WERI-Rb-1 (cell line): ENCODE data around the gene POLR2I.

Experiments used
- DNase-seq: peaks from one replicate; pipeline ENCODE4 v3.0.0-alpha.2; 2020
- H3K27ac ChIP-seq: fragments of 250-450 bp; sonication (Bioruptor Pico); 2 replicates; pipeline ENCODE4 v1.5.1; 2020; ENCODE audit warnings: mild to moderate bottlenecking, moderate library complexity
- H3K27me3 ChIP-seq: fragments of 250-450 bp; sonication (Bioruptor Pico); 2 replicates; pipeline ENCODE4 v1.5.1; 2021; ENCODE audit warnings: mild to moderate bottlenecking, low read depth, moderate library complexity; ENCODE audit not compliant: insufficient read depth, severe bottlenecking
- H3K36me3 ChIP-seq: fragments of 250-450 bp; sonication (Bioruptor Pico); 2 replicates; pipeline ENCODE4 v1.5.1; 2020; ENCODE audit warnings: mild to moderate bottlenecking, moderate library complexity
- H3K4me3 ChIP-seq: 2 replicates; pipeline ENCODE4 v1.5.1; 2011; ENCODE audit warnings: low read depth, mild to moderate bottlenecking, control low read depth, low read length
- H3K9me3 ChIP-seq: fragments of 250-450 bp; sonication (Bioruptor Pico); 2 replicates; pipeline ENCODE4 v1.5.1; 2021; ENCODE audit warnings: mild to moderate bottlenecking, moderate library complexity; ENCODE audit not compliant: severe bottlenecking
- TF ChIP-seq, protein P1 (sequence below): IDR thresholded peaks from 2 replicates; pipeline ENCODE4 v1.5.1; 2011; ENCODE audit warnings: low read depth, mild to moderate bottlenecking, control low read depth, inconsistent platforms, low read length

The POLR2I gene

DNA sequence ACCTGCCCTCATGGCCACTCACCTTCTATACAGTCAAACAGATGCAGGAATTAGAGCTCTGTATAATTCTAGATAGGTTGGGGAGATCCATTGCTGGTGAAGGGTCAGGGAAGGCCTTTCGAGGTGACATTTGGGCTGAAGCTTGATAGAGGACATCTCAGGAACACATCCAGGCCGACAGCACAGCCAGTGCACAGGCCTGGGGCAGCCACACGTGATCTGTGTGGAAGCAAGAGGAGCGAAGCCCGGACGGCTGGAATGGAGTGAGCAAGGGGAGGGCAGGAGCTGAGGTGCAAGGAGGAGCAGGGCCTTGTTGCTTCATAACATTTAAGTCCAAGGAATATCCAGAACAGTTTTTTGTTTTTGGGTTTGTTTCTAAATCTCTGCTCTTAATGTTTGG, 8.2 kb downstream of the POLR2I start:
- Histone ChIP-seq H3K36me3 (peaks cover 55% of the 10 kb centered on the region), H3K9me3 (no peaks in the 10 kb centered on the region), H3K4me3 (no peak overlapping the region), H3K27me3 (no peaks in the 10 kb centered on the region), H3K27ac (no peak overlapping the region)
- TF ChIP-seq, protein P1, sequence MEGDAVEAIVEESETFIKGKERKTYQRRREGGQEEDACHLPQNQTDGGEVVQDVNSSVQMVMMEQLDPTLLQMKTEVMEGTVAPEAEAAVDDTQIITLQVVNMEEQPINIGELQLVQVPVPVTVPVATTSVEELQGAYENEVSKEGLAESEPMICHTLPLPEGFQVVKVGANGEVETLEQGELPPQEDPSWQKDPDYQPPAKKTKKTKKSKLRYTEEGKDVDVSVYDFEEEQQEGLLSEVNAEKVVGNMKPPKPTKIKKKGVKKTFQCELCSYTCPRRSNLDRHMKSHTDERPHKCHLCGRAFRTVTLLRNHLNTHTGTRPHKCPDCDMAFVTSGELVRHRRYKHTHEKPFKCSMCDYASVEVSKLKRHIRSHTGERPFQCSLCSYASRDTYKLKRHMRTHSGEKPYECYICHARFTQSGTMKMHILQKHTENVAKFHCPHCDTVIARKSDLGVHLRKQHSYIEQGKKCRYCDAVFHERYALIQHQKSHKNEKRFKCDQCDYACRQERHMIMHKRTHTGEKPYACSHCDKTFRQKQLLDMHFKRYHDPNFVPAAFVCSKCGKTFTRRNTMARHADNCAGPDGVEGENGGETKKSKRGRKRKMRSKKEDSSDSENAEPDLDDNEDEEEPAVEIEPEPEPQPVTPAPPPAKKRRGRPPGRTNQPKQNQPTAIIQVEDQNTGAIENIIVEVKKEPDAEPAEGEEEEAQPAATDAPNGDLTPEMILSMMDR: no peak
- DNase-seq: no peak

DNA sequence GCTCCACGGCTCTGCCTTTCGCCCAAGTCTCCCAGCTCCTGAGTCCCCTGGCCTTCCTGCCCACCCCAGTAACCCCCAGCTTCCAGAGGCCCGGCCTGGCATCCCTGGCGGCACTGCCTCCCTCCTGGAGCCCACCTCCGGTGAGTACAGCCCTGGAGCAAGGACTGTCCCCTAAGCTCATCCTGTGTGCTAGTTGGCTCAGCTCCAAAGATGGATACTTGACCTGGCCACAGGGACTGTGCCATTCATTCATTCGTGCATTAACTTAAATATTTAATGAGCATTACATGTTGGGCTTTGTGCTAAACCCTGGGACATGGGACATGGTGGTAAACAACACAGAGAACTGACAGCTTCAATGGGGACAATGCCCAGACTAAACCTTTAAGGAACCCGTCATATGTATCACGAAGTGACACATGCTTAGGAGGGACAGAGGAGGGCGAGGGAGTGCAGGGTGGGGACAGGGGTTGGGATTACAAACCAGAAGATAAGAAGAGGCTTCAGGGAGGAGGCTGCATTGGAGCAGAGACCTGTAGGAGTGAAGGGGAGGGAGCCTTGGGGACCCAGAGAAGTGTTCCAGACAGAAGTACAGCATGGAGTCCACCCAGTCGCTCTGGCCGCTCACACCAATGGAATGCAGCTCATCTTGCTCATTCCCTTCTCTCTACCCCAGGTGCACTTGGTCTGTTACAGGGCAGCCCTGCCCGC, 10.7 kb downstream of the POLR2I start:
- no peaks in the 10 kb centered on the region for H3K9me3 ChIP-seq
- no peak overlapping the region for H3K4me3 ChIP-seq
- DNase-seq: no peak
- no peaks in the 10 kb centered on the region for H3K27me3 ChIP-seq
- H3K27ac ChIP-seq: no peak overlapping the region
- peaks cover 68% of the 10 kb centered on the region for H3K36me3 ChIP-seq
- TF ChIP-seq, protein P1: no peak

DNA sequence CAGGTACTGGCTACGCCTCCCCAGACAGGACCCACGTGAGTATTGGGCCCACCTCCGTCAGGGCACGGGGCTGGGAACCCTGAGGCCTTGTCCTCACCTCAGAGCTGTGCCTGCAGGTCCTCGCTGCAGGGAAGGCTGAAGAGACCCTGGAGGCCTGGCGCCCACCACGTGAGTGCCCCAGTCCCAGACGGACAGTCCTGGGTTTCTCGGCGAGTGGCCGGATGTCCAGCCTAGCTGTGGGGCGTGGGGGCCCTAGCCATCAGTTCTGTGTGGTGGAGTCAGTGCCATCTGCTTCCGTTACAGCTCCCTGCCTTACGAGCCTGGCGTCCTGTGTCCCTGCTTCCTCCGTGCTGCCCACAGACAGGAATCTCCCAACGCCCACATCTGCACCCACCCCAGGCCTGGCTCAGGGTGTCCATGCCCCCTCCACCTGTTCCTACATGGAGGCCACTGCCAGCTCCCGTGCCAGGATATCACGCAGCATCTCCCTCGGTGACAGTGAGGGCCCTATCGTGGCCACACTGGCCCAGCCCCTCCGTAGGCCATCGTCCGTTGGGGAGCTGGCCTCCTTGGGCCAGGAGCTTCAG, 11.5 kb downstream of the POLR2I start:
- Histone ChIP-seq H3K9me3 (no peaks in the 10 kb centered on the region), H3K4me3 (no peak overlapping the region), H3K36me3 (peaks cover 68% of the 10 kb centered on the region), H3K27ac (no peak overlapping the region), H3K27me3 (no peaks in the 10 kb centered on the region)
- no peak for DNase-seq
- TF ChIP-seq, protein P1: no peak

DNA sequence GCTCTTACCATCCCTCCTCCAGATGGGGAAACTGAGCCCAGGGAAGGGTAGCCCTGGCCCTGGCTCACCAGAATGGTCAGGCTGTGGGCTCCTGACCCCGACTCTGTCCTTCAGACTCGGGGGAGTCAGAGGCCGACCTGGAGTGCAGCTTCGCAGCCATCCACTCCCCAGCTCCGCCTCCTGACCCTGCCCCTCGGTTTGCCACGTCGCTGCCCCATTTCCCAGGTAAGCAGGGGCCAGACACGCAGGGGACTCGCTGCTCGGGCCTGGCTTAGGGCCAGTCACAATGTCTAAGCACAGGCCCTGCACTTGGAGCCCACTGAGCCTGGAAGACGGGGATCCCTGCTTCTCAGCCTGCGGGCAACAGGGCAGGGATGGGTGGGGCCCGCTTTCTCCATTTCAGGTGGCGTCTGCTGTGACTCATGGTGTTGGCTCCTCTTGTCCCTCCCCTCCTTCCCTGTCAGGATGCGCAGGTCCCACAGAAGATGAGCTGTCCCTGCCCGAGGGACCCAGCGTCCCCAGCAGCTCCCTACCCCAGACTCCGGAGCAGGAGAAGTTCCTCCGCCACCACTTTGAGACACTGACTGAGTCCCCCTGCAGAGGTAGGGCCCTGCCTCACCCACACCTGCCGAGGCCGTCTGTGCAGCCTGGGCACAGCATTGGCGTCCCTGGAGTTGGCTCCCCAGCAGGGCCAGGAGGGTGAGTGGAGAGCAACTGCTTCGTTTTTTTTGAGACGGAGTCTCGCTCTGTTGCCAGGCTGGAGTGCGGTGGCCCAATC, 12.9 kb downstream of the POLR2I start:
- Histone ChIP-seq H3K4me3 (no peak overlapping the region), H3K36me3 (peaks cover 72% of the 10 kb centered on the region), H3K9me3 (no peaks in the 10 kb centered on the region), H3K27me3 (no peaks in the 10 kb centered on the region), H3K27ac (no peak overlapping the region)
- no peak for DNase-seq
- TF ChIP-seq, protein P1: no peak

DNA sequence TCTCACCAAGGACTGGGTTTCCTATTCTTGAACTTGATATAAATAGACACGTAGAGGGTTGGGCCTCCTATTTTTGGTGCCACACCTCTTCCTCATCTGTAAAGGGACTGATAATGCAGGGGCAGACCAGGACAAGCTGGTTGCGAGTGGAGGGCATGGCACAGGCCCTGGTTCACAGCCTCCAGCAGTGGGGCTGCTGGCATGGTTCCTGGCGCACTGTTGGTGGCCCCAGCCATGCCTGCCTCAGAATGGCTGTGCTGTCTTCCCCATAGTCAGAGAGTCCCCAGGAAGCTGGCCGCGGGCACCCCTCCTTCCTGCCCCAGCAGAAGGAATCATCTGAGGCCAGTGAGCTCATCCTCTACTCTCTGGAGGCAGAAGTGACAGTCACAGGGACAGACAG, 14.2 kb downstream of the POLR2I start:
- no peak for DNase-seq
- H3K36me3 ChIP-seq: peaks cover 71% of the 10 kb centered on the region
- no peaks in the 10 kb centered on the region for H3K27me3 ChIP-seq
- H3K9me3 ChIP-seq: no peaks in the 10 kb centered on the region
- no peak overlapping the region for H3K27ac ChIP-seq
- TF ChIP-seq, protein P1: no peak
- H3K4me3 ChIP-seq: no peak overlapping the region
